ENCODE data around the gene SEMG1. TPM values are rescaled to one million over a fixed set of nuclear protein-coding genes. Genes with fewer than 3 reads are reported as not detected.

SEMG1 gene
- total RNA-seq, 1 experiment from 2014 or later: not detected

GRCh38 chr20:45163083-45163803 lies 43.6 kb upstream of the SEMG1 start:
- no peaks in the 10 kb centered on the region for H3K4me1 ChIP-seq (ENCODE audit: control insufficient read depth, insufficient read depth, low read length)
- in situ Hi-C loops (cut with HindIII; ENCODE audit: low pct_unique_long_range_greater_than_20kb, low sequenced_read_pairs): no loop called here
- H3K27ac ChIP-seq (ENCODE audit: low read length): no peak overlapping the region
- CTCF ChIA-PET: no interaction called here
- TF ChIP-seq REST (IDR thresholded peaks at IDR 0.05; ENCODE audit: insufficient read depth in 1 of 2, low read depth in 2 of 2, low read length in 1 of 2): no peak
- no peak for TF ChIP-seq POLR2AphosphoS5 (IDR thresholded peaks at IDR 0.05; ENCODE audit: low read depth, low read length)
- no peak for TF ChIP-seq TCF7L2 (IDR thresholded peaks at IDR 0.05; ENCODE audit: low read depth, low read length)
- TF ChIP-seq SIN3A (IDR thresholded peaks at IDR 0.05; ENCODE audit: borderline replicate concordance, insufficient read depth, low read depth, low read length): no peak
- no peak for TF ChIP-seq CTCF (IDR thresholded peaks at IDR 0.05)
- ATAC-seq (no peak), DNase-seq (ENCODE audit: low read depth, low spot score) (no peak)
- no TSS peak for BruUV-seq (replicated peaks)
- H3K27me3 ChIP-seq (ENCODE audit: control insufficient read depth, insufficient read depth, low read length): no peaks in the 10 kb centered on the region; the same call in 1 of the 2 replicates
- H3K36me3 ChIP-seq (ENCODE audit: control insufficient read depth, insufficient read depth, low read length): no peaks in the 10 kb centered on the region
- intact Hi-C loops (cut with micrococcal nuclease; ENCODE audit: unreplicated experiment): no loop called here
- H3K4me3 ChIP-seq (ENCODE audit: low read depth in 2 of 2, low read length in 2 of 2): no peak overlapping the region
- POLR2A ChIA-PET: interaction anchor here (0.5 kb wide), 1 partner anchor 123 kb away, joined by 5 read pairs; no protein-coding TSS in a partner anchor
- no peaks in the 10 kb centered on the region for H3K9me3 ChIP-seq (ENCODE audit: control insufficient read depth, insufficient read depth, low read depth, low read length)

- no peak for DNase-seq (ENCODE audit: low read depth, low spot score)
- Histone ChIP-seq H3K27me3 (ENCODE audit: control insufficient read depth, insufficient read depth, low read length) (no peaks in the 10 kb centered on the region), H3K4me1 (ENCODE audit: control insufficient read depth, insufficient read depth, low read length) (no peaks in the 10 kb centered on the region), H3K9me3 (ENCODE audit: control insufficient read depth, insufficient read depth, low read depth, low read length) (no peaks in the 10 kb centered on the region), H3K27ac (ENCODE audit: low read length) (no peak overlapping the region), H3K4me3 (ENCODE audit: low read depth in 2 of 2, low read length in 2 of 2) (no peak overlapping the region), H3K36me3 (ENCODE audit: control insufficient read depth, insufficient read depth, low read length) (no peaks in the 10 kb centered on the region)
- in situ Hi-C loops (cut with HindIII; ENCODE audit: low pct_unique_long_range_greater_than_20kb, low sequenced_read_pairs): no loop called here
- intact Hi-C loops (cut with micrococcal nuclease; ENCODE audit: unreplicated experiment): no loop called here
- BruUV-seq (replicated peaks): no TSS peak
- TF ChIP-seq TCF7L2 (IDR thresholded peaks at IDR 0.05; ENCODE audit: low read depth, low read length): no peak
- TF ChIP-seq CTCF (IDR thresholded peaks at IDR 0.05): no peak
- no peak for TF ChIP-seq POLR2AphosphoS5 (IDR thresholded peaks at IDR 0.05; ENCODE audit: low read depth, low read length)
- TF ChIP-seq REST (IDR thresholded peaks at IDR 0.05; ENCODE audit: insufficient read depth in 1 of 2, low read depth in 2 of 2, low read length in 1 of 2): no peak
- TF ChIP-seq SIN3A (IDR thresholded peaks at IDR 0.05; ENCODE audit: borderline replicate concordance, insufficient read depth, low read depth, low read length): no peak
- ATAC-seq: no peak
- POLR2A ChIA-PET: no interaction called here
- CTCF ChIA-PET: no interaction called here
These were observed 41.9 kb upstream of the SEMG1 start for GRCh38 chr20:45164906-45165305.
